ENCODE measurements around the gene SHD. TPM values are rescaled to one million over a fixed set of nuclear protein-coding genes. Genes with fewer than 3 reads are reported as not detected.

Gene SHD
- total RNA-seq, 1 experiment from 2014 or later, result 0.46 TPM

- POLR2A ChIA-PET, result no interaction called here
- Histone ChIP-seq H3K36me3 (ENCODE audit: control insufficient read depth, insufficient read depth, low read length) (no peaks in the 10 kb centered on the region), H3K4me1 (ENCODE audit: control insufficient read depth, insufficient read depth, low read length) (no peaks in the 10 kb centered on the region), H3K9me3 (ENCODE audit: control insufficient read depth, insufficient read depth, low read depth, low read length) (no peaks in the 10 kb centered on the region), H3K4me3 (ENCODE audit: low read depth in 2 of 2, low read length in 2 of 2) (no peak overlapping the region), H3K27ac (ENCODE audit: low read length) (no peak overlapping the region), H3K27me3 (ENCODE audit: control insufficient read depth, insufficient read depth, low read length) (no peaks in the 10 kb centered on the region)
- CTCF ChIA-PET, result no interaction called here
- in situ Hi-C loops (cut with HindIII; ENCODE audit: low pct_unique_long_range_greater_than_20kb, low sequenced_read_pairs) (no loop called here), intact Hi-C loops (cut with micrococcal nuclease; ENCODE audit: unreplicated experiment) (no loop called here)
- DNase-seq (ENCODE audit: low read depth, low spot score) (no peak), ATAC-seq (no peak)
- TF ChIP-seq TCF7L2 (IDR thresholded peaks at IDR 0.05; ENCODE audit: low read depth, low read length), result no peak
- no peak for TF ChIP-seq POLR2AphosphoS5 (IDR thresholded peaks at IDR 0.05; ENCODE audit: low read depth, low read length)
- TF ChIP-seq CTCF (IDR thresholded peaks at IDR 0.05), result no peak
- no peak for TF ChIP-seq SIN3A (IDR thresholded peaks at IDR 0.05; ENCODE audit: borderline replicate concordance, insufficient read depth, low read depth, low read length)
- TF ChIP-seq REST (IDR thresholded peaks at IDR 0.05; ENCODE audit: insufficient read depth in 1 of 2, low read depth in 2 of 2, low read length in 1 of 2), result no peak
- BruUV-seq (replicated peaks), result no TSS peak
Observed at GRCh38 chr19:4313847-4314490, 34.9 kb downstream of the SHD start.

GRCh38 chr19:4316956-4317355 lies 37.9 kb downstream of the SHD start:
- Histone ChIP-seq H3K9me3 (ENCODE audit: control insufficient read depth, insufficient read depth, low read depth, low read length) (no peaks in the 10 kb centered on the region), H3K4me3 (ENCODE audit: low read depth in 2 of 2, low read length in 2 of 2) (no peak overlapping the region), H3K27ac (ENCODE audit: low read length) (no peak overlapping the region), H3K4me1 (ENCODE audit: control insufficient read depth, insufficient read depth, low read length) (no peaks in the 10 kb centered on the region), H3K36me3 (ENCODE audit: control insufficient read depth, insufficient read depth, low read length) (no peaks in the 10 kb centered on the region), H3K27me3 (ENCODE audit: control insufficient read depth, insufficient read depth, low read length) (no peaks in the 10 kb centered on the region)
- DNase-seq (ENCODE audit: low read depth, low spot score), result no peak
- ATAC-seq, result no peak
- intact Hi-C loops (cut with micrococcal nuclease; ENCODE audit: unreplicated experiment) (no loop called here), in situ Hi-C loops (cut with HindIII; ENCODE audit: low pct_unique_long_range_greater_than_20kb, low sequenced_read_pairs) (no loop called here)
- ChIA-PET CTCF (no interaction called here), POLR2A (no interaction called here)
- no TSS peak for BruUV-seq (replicated peaks)
- TF ChIP-seq TCF7L2 (IDR thresholded peaks at IDR 0.05; ENCODE audit: low read depth, low read length) (no peak), SIN3A (IDR thresholded peaks at IDR 0.05; ENCODE audit: borderline replicate concordance, insufficient read depth, low read depth, low read length) (no peak), CTCF (IDR thresholded peaks at IDR 0.05) (no peak), REST (IDR thresholded peaks at IDR 0.05; ENCODE audit: insufficient read depth in 1 of 2, low read depth in 2 of 2, low read length in 1 of 2) (no peak), POLR2AphosphoS5 (IDR thresholded peaks at IDR 0.05; ENCODE audit: low read depth, low read length) (no peak)
